Cerebellar cortex (tissue), 1 donor: ENCODE measurements around the gene TXLNB.
A peak's percentile ranks its signal among the peaks of the same experiment; 100 is the strongest.

Source experiments
- DNase-seq: peaks from one replicate; pipeline ENCODE4 v3.0.0-alpha.2; 2015; ENCODE audit warnings: low spot score

Gene TXLNB

DNA sequence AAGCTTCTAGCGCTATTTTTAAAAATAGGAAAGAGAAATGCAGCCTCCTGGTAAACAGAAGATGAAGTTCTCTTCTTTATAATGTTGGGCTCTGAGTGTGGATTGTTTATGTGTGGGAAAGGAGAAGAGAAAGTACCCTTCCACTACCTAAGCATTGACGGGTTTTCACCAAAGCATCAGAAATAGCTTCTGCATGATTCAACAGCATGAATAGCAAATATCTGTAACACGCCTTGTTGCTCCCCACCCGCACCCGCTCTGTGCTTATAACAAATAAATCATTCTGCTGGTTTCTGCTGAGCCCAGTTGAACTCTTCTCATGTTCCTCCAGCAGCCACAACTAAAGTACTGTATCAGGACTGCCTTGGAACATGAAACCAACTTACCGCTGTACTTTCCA is 20.7 kb downstream of the TXLNB start:
- no peak for DNase-seq

DNA sequence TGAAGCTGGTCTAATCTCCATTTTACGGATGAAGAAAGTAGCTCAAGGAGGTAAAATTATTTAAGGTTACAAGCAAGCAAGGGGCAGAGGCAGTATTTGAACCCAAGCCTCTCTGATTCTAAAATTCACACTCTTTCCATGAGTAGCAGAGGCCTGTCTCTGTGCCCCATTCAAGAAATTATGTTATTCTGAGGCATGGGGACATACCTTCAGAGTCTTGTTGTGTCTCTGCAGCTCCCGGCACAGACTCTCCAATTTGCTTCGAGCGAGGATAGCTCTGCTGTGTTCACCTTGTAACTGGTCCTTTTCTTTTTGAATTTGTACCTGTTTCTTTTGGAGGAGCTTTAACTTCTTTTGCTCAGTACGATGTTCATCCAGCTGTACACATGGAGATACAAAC is 21.5 kb downstream of the TXLNB start:
- DNase-seq = no peak

DNA sequence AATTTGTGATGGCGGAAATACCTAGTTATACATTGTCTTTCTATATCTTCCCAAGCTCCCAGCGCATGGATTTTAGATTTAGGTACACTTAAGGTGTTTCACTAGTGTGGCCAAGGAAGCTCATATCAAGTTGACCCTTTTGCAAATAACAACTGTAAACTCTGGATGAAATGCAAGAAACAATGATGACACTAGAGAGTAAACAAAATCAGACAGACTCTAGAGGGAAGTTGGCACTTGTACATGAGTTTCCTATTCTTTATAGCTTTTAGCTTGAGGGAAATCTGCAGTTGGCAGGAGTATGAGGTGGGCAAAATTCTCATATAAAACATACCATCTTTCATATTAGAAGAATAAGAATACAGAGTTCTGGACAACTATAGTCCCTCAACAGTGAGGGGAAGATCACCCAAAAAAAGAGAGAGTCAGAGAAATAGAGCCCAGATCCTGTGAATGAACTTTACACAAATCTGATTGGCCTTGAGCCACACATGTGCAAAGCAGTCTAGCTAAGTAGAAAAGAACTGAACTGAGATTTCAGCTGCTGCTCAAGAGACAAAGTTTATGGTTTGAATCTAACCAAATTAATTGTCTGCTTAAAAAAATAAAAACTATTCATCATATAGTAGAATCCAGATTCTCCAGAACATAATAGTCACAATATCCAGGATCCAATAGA is 26.1 kb downstream of the TXLNB start:
- no peak for DNase-seq

- no peak for DNase-seq
Observed at GRCh38 chr6:139262519-139263300, 29.1 kb downstream of the TXLNB start.

- no peak for DNase-seq
Observed at GRCh38 chr6:139257821-139258398, 33.9 kb downstream of the TXLNB start.

GRCh38 chr6:139257291-139257690 is 34.5 kb downstream of the TXLNB start:
- DNase-seq = no peak

DNA sequence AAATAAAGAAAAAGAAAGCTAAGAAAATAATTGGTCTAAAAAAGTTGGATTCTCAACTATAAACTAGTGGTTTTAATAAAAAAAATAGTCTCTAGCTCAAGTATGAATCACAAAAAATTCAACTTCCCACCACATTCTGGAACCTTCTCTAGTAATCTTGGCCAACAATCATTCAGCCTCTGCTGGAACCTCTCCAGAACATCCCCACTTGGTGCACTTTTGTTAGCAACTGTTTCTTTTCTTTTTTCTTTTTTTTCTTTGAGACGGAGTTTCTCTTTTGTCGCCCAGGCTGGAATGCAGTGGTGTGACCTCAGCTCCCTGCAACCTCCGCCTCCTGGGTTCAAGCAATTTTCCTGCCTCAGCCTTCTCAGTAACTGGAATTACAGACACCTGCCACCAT is 35.7 kb downstream of the TXLNB start:
- no peak for DNase-seq

- DNase-seq = no peak
Observed at GRCh38 chr6:139254196-139254595, 37.6 kb downstream of the TXLNB start.

GRCh38 chr6:139253656-139254055 is 38.1 kb downstream of the TXLNB start:
- no peak for DNase-seq

DNA sequence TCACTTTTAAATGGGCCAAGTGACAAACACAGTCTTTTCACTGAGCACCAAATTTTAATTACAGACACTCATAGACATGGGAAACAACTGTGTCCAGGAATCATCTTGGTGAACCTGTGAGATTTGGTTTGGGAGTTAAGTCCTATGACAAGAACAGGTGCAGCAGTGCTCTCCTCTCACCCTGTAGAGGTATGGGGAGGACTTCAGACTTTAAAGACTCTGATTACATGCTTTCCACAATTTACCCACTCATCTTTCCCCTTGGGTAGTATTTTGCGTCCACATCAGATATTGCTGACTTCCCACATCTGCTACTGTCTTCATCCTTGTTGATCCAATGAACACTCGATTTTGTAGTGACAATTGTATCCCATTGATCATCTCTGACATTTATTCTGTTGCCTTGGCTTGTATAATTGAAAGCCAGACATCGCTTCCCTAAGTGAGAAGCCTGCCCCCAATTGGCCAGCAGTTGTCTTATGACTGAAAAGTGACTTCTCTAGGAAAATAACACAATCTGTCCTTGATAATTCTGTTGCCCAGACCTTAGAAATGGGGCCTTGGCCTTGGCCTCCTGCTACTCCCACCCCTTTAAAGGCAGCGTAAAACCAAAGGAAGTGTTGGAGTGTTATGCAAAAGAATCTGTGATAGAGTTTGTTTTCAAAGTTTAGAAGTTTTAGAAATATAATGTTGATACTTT is 40.0 kb downstream of the TXLNB start:
- DNase-seq = no peak

DNA sequence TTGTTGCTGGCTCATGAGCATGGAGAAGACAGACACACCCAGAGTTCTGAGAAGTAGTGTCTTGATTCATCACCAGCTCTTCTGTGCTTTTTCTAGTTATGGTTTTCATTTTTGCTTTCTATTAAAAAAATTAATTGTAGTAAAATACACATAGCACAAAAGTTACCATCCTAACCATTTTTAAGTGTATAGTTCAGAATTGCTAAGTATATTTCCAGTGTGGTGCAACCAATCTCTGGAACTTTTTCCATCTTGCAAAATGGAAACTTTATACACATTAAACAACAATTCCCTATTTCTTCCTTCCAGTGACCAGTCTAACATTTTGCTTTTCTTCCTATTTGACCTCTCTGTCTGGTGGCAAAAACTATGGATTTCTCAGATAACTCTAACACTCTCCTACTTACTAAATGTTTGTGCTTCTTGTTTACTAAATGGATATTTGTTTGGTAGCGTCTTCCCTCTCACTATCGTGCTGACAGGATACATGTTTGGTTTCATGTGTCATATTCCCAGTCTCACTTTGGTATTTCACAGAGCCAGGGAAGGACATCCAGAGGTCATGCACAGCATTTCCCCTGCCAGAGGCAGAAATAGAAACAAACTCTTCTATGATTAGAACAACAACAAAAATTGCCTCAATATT is 40.6 kb downstream of the TXLNB start:
- no peak for DNase-seq

- DNase-seq = peak; percentile 39
Observed at GRCh38 chr6:139250296-139251044, 41.3 kb downstream of the TXLNB start.

DNA sequence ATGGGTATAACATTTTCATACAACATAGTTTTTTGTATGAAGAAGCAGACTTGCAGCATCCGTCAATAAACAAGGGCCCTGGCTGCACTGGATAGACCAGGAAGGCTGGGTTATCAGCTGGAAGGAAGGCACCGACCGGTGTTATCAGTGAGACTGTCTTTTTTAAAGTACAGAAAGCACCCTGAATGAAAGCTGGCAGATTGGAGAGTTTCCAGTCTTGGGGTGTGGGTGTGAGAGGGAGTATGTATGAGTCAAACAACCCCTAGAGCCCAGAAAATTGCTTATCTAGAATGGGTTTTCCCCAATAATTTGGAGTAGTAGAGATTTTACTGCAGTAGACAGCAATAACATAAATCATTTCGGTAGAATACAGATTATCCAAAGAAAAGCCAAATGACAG is 42.4 kb downstream of the TXLNB start:
- DNase-seq = no peak

- no peak for DNase-seq
Observed at GRCh38 chr6:139248911-139249310, 42.9 kb downstream of the TXLNB start.

DNA sequence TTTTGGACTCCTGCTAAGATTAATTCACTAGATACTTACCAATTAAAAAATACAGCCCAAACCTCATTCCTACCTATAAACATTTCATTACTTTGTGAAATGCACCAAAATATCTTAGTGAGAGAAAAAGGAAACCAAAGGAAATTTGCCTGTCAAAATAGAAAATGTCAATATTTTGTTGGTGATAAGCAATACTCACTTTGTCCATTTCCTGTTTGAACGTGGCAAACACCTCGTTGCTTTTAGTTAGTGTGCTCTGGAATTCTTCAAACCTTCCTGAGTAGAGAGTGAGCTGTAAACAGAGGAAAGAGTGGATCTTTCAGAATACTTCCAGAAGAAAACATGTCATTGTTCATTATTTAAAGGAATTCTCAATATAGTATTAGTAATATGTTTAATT is 44.2 kb downstream of the TXLNB start:
- DNase-seq = no peak

GRCh38 chr6:139243536-139243935 is 48.3 kb downstream of the TXLNB start:
- DNase-seq = no peak

GRCh38 chr6:139242457-139243240 is 49.1 kb downstream of the TXLNB start:
- DNase-seq = no peak

GRCh38 chr6:139240161-139241010 is 51.4 kb downstream of the TXLNB start:
- DNase-seq = peak; percentile 9

DNA sequence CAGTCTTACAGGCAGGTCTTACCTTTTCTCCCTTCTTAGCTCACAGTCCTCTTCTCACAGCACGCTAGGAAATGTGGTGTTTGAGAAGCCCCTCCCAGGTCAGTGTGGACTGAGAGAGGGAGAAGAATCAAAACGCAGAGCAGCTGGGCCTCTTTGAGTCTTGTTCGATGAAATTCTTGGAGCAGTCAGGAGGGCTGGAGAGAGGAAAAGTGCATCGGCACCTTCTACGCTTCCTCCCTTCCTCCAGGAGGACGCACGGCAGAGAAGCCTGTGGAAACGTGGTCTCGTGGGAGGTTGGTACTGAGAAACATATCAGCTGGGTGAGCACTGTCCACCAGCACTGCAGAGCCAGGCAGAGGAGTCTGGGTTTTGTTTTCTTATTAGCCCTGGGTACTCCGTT is 52.7 kb downstream of the TXLNB start:
- no peak for DNase-seq

GRCh38 chr6:139236105-139236504 is 55.7 kb downstream of the TXLNB start:
- DNase-seq = no peak
